HCT116 (cell line): ENCODE measurements around the gene PGS1.

ENCODE experiments used
- CEBPB ChIP-seq: IDR thresholded peaks from 2 replicates; pipeline ENCODE4 v1.6.1; 2012; ENCODE audit warnings: low read depth
- EGR1 ChIP-seq: IDR thresholded peaks from 2 replicates; pipeline ENCODE4 v1.6.1; 2012; ENCODE audit warnings: low read depth
- ELF1 ChIP-seq: IDR thresholded peaks from 2 replicates; pipeline ENCODE4 v1.6.1; 2012; ENCODE audit warnings: low read depth, borderline replicate concordance
- EZH2 ChIP-seq: fragments of 200-600 bp; sonication (generic); IDR thresholded peaks from 2 replicates; pipeline ENCODE4 v1.6.1; 2017; ENCODE audit warnings: antibody characterized with exemption, mixed run types
- EZH2phosphoT487 ChIP-seq: fragments of 200-600 bp; IDR thresholded peaks from 2 replicates; pipeline ENCODE4 v1.6.1; 2018; ENCODE audit warnings: antibody characterized with exemption, borderline replicate concordance
- FOSL1 ChIP-seq: IDR thresholded peaks from 2 replicates; pipeline ENCODE4 v1.6.1; 2012; ENCODE audit warnings: low read depth
- JUND ChIP-seq: IDR thresholded peaks from 2 replicates; pipeline ENCODE4 v1.6.1; 2012
- POLR2A ChIP-seq: IDR thresholded peaks from 2 replicates; pipeline ENCODE4 v1.7.0; 2011; ENCODE audit warnings: borderline replicate concordance; ENCODE audit not compliant: insufficient read depth, insufficient read length; ENCODE audit errors: extremely low read depth
- POLR2AphosphoS5 ChIP-seq: IDR thresholded peaks from 2 replicates; pipeline ENCODE4 v1.6.1; 2011; ENCODE audit warnings: mild to moderate bottlenecking, low read depth, low read length, moderate library complexity
- SP1 ChIP-seq: IDR thresholded peaks from 2 replicates; pipeline ENCODE4 v1.6.1; 2012; ENCODE audit warnings: low read depth
- SRF ChIP-seq: IDR thresholded peaks from 2 replicates; pipeline ENCODE4 v1.6.1; 2012; ENCODE audit warnings: low read depth
- YY1 ChIP-seq: IDR thresholded peaks from 2 replicates; pipeline ENCODE4 v1.6.1; 2011; ENCODE audit warnings: low read length, low read depth, moderate library complexity, mild to moderate bottlenecking; ENCODE audit not compliant: insufficient replicate concordance; ENCODE audit errors: extremely low read depth
- TF ChIP-seq, protein P1 (sequence below): IDR thresholded peaks from 2 replicates; pipeline ENCODE4 v1.6.1; 2012; ENCODE audit warnings: low read depth
- TF ChIP-seq, protein P2 (sequence below), 3 experiments: fragments of 200-600 bp in 1 of 3; sonication (generic) in 1 of 3; IDR thresholded peaks in 2 of 3; conservative IDR thresholded peaks in 1 of 3; 2 replicates each; pipeline ENCODE4 v1.5.1; 2012 to 2017; ENCODE audit warnings: low read depth in 2 of 3, low read length in 2 of 3, antibody characterized with exemption in 1 of 3, borderline replicate concordance in 1 of 3, control low read depth in 1 of 3, mild to moderate bottlenecking in 1 of 3, mixed read lengths in 1 of 3, mixed run types in 1 of 3, moderate library complexity in 1 of 3; ENCODE audit not compliant: insufficient read depth in 1 of 3

DNA sequence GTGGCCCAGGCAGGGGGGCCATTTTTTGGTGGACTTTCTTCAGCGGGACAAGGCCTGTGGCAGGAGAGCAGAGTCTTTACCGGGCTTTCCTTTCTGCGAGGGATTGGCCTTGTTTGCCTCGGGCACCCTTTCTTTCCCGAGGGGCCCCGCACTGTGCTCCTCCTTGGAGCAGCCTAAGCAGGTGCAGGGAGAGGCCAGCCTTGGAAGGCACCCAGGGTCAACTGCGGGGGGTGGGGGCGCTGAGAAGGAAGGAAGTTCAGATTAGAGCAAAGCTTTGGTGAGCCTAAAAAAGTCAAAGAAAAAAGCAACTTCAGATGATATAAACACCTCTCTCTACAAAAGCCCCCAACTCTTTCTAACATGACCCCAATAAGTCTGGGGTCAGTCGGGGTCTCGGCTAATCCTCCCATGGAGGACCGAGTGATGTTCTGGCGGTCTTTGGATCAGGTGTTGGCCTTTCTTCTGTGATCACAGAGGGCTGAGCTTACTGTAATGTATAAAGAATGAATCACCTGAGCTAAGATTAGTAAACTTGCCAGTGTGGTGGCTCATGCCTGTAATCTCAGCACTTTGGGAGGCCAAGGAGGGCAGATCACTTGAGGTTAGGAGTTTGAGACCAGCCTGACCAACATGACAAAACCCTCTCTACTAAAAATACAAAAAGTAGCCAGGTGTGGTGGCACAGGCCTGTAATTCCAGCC is 63.0 kb downstream of the PGS1 start:
- TF ChIP-seq POLR2A, result no peak
- TF ChIP-seq YY1, result no peak
- TF ChIP-seq, protein P1, sequence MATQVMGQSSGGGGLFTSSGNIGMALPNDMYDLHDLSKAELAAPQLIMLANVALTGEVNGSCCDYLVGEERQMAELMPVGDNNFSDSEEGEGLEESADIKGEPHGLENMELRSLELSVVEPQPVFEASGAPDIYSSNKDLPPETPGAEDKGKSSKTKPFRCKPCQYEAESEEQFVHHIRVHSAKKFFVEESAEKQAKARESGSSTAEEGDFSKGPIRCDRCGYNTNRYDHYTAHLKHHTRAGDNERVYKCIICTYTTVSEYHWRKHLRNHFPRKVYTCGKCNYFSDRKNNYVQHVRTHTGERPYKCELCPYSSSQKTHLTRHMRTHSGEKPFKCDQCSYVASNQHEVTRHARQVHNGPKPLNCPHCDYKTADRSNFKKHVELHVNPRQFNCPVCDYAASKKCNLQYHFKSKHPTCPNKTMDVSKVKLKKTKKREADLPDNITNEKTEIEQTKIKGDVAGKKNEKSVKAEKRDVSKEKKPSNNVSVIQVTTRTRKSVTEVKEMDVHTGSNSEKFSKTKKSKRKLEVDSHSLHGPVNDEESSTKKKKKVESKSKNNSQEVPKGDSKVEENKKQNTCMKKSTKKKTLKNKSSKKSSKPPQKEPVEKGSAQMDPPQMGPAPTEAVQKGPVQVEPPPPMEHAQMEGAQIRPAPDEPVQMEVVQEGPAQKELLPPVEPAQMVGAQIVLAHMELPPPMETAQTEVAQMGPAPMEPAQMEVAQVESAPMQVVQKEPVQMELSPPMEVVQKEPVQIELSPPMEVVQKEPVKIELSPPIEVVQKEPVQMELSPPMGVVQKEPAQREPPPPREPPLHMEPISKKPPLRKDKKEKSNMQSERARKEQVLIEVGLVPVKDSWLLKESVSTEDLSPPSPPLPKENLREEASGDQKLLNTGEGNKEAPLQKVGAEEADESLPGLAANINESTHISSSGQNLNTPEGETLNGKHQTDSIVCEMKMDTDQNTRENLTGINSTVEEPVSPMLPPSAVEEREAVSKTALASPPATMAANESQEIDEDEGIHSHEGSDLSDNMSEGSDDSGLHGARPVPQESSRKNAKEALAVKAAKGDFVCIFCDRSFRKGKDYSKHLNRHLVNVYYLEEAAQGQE, result no peak
- TF ChIP-seq ELF1, result no peak
- TF ChIP-seq, protein P2, sequence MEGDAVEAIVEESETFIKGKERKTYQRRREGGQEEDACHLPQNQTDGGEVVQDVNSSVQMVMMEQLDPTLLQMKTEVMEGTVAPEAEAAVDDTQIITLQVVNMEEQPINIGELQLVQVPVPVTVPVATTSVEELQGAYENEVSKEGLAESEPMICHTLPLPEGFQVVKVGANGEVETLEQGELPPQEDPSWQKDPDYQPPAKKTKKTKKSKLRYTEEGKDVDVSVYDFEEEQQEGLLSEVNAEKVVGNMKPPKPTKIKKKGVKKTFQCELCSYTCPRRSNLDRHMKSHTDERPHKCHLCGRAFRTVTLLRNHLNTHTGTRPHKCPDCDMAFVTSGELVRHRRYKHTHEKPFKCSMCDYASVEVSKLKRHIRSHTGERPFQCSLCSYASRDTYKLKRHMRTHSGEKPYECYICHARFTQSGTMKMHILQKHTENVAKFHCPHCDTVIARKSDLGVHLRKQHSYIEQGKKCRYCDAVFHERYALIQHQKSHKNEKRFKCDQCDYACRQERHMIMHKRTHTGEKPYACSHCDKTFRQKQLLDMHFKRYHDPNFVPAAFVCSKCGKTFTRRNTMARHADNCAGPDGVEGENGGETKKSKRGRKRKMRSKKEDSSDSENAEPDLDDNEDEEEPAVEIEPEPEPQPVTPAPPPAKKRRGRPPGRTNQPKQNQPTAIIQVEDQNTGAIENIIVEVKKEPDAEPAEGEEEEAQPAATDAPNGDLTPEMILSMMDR (IDR thresholded peaks at IDR 0.05 in 2 of 3, conservative IDR thresholded peaks at IDR 0.05 in 1 of 3; ENCODE audit: borderline replicate concordance in 1 of 3, insufficient read depth in 1 of 3, low read depth in 2 of 3, low read length in 2 of 3), result no peak
- no peak for TF ChIP-seq POLR2AphosphoS5
- no peak for TF ChIP-seq EZH2
- TF ChIP-seq SRF, result no peak
- no peak for TF ChIP-seq EGR1
- TF ChIP-seq JUND, result no peak
- no peak for TF ChIP-seq CEBPB
- no peak for TF ChIP-seq EZH2phosphoT487
- TF ChIP-seq SP1, result no peak
- TF ChIP-seq FOSL1, result no peak
